ENCODE results near the gene TP53AIP1.

The TP53AIP1 gene

DNA sequence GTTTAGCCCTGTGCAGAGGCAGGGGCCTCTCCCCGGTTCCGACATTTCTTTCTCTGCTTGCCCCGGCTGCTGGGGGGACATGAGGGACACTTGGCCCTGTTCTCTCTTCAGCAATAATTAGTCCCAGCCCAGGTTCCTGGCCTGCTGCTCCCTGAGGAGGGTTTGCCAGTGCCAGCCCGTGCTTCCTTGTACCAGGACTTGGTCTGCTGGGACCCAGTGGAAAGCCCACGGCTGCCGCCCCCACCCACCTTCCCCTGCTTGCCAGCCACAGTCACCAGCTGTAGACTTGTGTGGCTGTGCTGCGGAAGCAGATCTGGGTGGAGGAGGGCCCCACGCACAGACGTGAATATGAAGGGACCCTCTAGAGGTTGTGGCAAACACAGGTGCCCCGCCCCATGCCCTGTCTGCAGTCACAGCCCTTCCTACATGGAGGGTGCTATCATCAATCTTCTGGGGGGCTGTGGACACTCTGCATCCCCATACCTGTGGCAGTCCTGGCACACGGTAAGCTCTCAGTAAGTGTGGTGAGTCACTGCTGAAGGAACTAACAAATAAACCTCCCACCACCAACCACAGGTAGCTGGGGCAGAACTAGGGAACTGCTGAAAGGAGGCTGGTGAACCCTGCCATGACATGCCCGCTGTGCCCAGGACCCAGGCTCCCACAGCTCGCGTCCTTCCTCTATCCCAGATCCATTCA, 949 bp downstream of the TP53AIP1 start:
- DNase-seq = no peak

DNA sequence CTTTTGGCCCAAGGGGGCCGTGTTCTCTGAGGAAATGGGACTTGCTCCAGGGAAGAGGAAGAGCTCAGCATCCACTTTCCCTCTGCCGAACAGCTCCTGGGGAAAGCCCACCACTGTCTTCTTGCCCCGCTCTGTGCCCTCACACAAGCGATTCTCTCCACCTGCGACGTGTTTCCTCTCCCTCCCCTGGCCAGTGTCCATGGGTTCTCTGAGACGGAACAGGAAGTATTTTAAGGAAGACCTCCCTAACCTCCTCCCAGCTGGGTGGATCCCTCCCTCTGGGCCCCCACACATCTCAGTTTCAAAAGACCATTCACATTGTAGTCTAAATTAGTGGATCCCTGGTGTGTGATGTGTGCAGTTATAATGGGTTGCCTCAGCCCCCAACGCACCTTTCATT, 1.6 kb downstream of the TP53AIP1 start:
- no peak for DNase-seq

- no peak for DNase-seq
Measured at GRCh38 chr11:128940603-128941002, 2.1 kb downstream of the TP53AIP1 start.

GRCh38 chr11:128940156-128940555, 2.5 kb downstream of the TP53AIP1 start:
- no peak for DNase-seq

DNA sequence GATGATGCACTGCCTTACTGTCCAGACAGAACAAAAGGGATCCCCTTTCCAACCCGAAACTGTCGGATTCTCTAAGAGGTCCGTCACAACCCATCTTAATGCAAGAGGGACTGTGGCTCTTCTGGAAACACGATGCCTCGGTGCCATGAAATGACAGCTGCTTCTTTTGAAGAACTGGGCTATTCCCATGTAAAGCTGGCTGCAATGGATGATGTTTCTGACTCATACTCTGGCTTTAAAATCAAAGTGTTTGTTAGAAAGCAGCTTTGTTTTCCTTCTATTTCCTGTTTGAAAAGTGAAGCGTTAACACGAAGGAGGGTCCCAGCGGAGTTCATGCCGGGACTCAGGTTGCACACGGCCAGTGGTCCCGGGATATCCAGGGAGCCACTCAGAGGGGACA, 3.1 kb downstream of the TP53AIP1 start:
- no peak for DNase-seq

DNA sequence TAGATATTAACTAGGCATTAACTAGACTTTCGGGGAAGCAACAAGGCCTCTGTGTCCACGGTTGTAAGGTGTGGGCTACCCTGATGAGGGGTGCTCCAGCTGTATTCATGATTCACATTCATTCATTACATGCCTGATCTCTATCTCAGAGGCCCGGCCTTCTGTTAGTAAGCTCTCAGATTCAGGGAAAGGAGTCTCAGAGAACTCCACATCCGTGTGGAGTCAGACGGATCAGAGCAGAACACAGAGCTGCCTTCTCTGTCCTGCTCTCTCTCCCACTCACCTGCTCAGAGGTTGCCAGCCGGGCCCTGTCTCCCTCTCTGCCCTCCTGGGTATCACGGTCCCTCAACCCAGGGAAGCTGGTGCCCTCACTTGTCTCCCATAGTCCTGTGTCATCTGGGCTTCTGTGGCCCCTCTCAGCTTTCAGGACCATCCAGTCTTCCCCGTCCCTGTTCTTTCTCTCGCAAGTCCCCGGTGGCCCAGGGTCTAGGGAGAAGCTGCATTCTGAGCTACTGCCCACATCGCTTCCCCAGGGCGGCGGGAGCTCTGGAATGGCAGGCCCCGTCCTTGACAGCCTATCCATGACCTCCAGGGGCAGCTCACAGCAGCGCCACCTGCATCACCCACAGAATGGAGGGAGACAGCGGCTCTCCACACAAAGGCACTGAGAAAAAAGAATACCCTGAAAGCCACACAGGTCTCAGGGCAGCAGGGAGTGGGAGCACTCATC, 4.3 kb downstream of the TP53AIP1 start:
- DNase-seq = no peak

GRCh38 chr11:128937480-128937879, 5.2 kb downstream of the TP53AIP1 start:
- DNase-seq = no peak

GRCh38 chr11:128936606-128937251, 5.9 kb downstream of the TP53AIP1 start:
- no peak for DNase-seq

GRCh38 chr11:128934926-128935325, 7.7 kb downstream of the TP53AIP1 start:
- no peak for DNase-seq

DNA sequence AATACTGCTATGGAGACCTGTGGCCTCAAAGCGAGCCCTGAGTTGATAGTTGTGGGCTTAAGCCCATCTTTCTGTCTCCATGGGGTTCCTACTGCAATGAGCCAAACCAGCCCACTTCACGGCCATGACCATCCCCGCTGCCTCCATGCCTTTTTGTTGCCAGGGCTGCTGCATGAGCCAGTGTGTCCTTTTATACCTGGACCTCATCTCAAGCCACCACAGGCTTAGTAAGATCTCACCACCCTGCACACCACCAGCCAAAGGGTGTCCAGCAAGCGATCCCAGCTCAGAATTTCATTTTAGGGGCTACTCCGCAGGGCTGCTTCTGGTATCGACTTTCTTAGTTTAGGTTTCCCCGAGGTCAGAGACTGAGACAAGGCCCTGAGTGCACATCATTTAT, 8.3 kb downstream of the TP53AIP1 start:
- DNase-seq = no peak

GRCh38 chr11:128933481-128934178, 9.0 kb downstream of the TP53AIP1 start:
- DNase-seq = no peak

GRCh38 chr11:128931668-128932067, 11.0 kb downstream of the TP53AIP1 start:
- no peak for DNase-seq

DNA sequence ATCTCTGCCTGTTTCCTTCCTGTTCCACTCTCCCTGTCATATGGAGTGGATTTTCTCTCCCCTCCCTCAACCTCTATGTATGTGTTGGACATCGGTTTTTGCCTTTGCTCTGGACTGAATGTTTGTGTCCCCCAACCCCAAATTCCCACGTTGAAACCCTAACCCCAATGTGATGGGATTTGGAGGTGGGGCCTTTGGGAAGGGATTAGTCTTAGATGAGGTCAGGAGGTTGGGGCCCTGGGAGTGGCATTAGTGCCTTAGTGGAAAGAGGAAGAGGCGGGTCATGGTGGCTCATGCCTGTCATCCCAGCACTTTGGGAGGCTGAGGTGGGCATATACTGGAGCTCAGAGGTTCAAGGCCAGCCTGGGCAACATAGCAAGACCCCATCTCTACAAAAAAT, 11.6 kb downstream of the TP53AIP1 start:
- DNase-seq = no peak

GRCh38 chr11:128929991-128930390, 12.7 kb downstream of the TP53AIP1 start:
- DNase-seq = no peak

GRCh38 chr11:128929468-128929867, 13.2 kb downstream of the TP53AIP1 start:
- peak; percentile 16 for DNase-seq

DNA sequence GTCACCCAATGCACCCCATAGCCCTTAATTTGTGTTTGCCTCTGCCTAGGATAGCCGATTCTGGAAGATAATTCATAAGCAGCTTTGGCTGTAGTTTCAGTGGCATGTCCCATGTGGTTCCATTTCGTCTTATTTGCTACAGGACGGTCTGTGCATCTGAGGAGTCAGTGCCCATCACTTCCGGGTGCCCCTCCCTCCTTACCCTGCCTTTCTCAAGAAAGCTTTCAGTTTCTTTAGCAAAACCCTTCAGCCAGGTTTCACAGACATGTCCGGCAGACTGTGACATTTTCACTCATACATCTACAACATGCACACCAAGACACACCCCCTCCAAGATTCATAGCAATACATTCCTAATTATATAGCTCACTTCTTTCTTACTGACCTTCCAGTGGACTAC, 14.3 kb downstream of the TP53AIP1 start:
- no peak for DNase-seq

- DNase-seq = no peak
Measured at GRCh38 chr11:128927683-128928336, 14.9 kb downstream of the TP53AIP1 start.

DNA sequence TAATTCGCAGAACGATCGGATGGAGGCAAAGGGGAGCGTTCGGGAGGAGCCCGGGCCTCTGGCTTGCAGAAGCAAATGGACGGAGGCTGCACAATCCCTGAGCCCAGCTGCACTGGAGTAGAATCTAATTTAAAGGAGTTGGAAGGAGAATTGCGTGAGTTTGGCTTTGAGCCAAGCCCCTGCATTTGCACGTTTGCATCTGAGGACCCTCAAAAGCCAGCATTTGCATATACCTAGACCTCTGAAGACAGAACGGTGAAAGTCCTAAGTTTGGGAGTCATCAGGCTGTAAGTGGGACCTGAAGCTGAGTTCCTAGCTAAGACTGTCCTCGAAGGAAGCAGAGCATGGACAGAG, 15.6 kb downstream of the TP53AIP1 start:
- no peak for DNase-seq

DNA sequence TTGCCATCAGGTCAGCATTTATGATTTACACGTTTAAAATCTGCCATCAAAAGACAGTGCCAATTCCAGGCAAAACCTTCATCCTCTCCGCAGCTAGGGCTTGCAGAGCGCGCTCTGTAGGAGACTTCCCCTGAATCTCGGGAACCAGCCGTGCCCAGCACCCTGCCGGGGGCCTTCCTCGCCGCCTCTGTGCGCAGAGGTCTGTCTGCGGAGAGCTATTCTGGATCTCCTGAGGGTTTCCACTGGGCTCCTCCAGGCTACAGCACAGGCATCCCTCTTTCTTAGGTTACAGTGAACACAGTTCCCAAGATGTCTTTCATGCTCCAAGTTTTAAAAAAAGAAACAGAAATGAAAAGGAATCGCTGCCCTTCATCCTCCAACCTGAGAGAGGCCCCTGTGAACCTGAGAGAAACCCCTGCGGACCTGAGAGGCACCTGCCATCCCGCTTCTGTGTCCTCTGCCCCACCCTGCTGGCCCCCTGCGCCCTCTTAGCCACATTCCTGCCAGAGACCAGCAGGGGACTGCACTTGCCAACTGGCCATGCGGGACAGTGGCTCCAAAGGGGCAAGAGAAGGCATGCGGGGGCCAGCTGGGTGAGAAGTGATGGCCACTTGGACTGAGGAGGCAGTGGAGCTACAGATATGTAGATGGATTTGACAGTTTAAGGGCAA, 16.1 kb downstream of the TP53AIP1 start:
- no peak for DNase-seq

DNA sequence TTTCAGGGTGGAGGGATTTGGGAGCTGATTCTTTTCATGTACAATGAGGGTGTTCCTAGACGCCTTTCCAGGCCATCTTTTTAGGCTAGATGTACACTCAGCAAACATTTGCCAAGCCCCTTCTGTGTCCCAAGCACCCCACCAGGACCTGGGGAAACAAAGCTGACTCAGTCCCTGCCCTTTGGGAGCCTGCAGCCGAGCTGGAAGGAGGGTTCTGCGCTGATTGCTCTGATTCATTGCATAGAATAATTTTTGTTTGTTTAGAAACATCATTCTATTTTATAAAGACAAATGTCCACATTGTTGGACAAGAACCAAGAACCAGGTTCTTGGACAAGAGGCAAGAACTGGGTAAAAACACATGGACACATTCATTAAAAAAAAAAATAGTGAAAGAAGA, 16.7 kb downstream of the TP53AIP1 start:
- DNase-seq = no peak

DNA sequence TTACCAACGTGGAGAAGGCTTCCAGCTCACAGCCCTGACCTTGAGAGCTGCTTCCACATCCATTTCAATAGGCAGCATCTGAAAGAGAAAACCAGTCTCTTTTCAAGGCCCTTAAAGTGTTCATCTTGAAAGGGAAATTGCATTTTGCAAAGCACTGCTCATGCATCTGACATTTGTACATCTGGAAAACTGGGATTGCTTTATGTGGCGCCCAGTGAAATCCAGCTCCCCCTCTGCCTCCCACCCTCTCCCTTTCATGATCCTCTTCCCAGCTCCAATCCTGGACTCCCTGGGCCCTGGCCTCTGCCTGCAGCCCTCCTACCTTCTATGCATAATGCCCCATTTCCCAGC, 17.4 kb downstream of the TP53AIP1 start:
- no peak for DNase-seq

- no peak for DNase-seq
Measured at GRCh38 chr11:128924510-128925249, 18.0 kb downstream of the TP53AIP1 start.

Measured in stimulated activated CD4-positive, alpha-beta T cell treated with anti-CD3 and anti-CD28 coated beads, Interleukin-15, amount 100 ng/mL, for 24 hours (primary cell).